GM23338 (cell line): ENCODE results near the gene NOC2L. TPM values are rescaled to one million over a fixed set of nuclear protein-coding genes. Genes with fewer than 3 reads are reported as not detected.

ENCODE experiments used
- ATAC-seq: fragments of 200-7000 bp; cut with Tn5 transposase; 3 replicates; pipeline ENCODE4 v1.9.1; 2020
- DNase-seq: peaks from one replicate; pipeline ENCODE4 v3.0.0-alpha.2; 2015; ENCODE audit warnings: low spot score
- H2AFZ ChIP-seq: fragments of 200-600 bp; sonication (generic); 2 replicates; pipeline ENCODE4 v1.8.0; 2016; ENCODE audit warnings: antibody characterized with exemption, mild to moderate bottlenecking, moderate library complexity
- H3F3A ChIP-seq: fragments of 200-600 bp; sonication (generic); replicated peaks from 2 replicates; pipeline ENCODE4 v1.8.0; 2017; ENCODE audit warnings: antibody characterized with exemption, mixed run types, low read depth
- H3K27ac ChIP-seq: fragments of 200-600 bp; sonication (generic); 2 replicates; pipeline ENCODE4 v1.6.1; 2016; ENCODE audit warnings: low read depth
- H3K27me3 ChIP-seq: fragments of 200-600 bp; sonication (generic); 2 replicates; pipeline ENCODE4 v1.8.0; 2016; ENCODE audit warnings: mild to moderate bottlenecking, mixed run types, moderate library complexity; ENCODE audit not compliant: insufficient read depth
- H3K36me3 ChIP-seq: fragments of 200-600 bp; sonication (generic); 2 replicates; pipeline ENCODE4 v1.8.0; 2016; ENCODE audit warnings: mild to moderate bottlenecking; ENCODE audit not compliant: insufficient read depth
- H3K4me1 ChIP-seq: fragments of 200-600 bp; sonication (generic); 2 replicates; pipeline ENCODE4 v1.8.0; 2016; ENCODE audit warnings: mild to moderate bottlenecking, moderate library complexity; ENCODE audit not compliant: insufficient read depth
- H3K4me2 ChIP-seq: fragments of 200-600 bp; sonication (generic); 2 replicates; pipeline ENCODE4 v1.7.1; 2017; ENCODE audit warnings: mixed run types
- H3K4me3 ChIP-seq: fragments of 200-600 bp; sonication (generic); 2 replicates; pipeline ENCODE4 v1.6.1; 2016; ENCODE audit warnings: mixed run types
- H3K79me2 ChIP-seq: fragments of 200-600 bp; sonication (generic); replicated peaks from 2 replicates; pipeline ENCODE4 v1.8.0; 2017; ENCODE audit warnings: mild to moderate bottlenecking; ENCODE audit not compliant: insufficient read depth
- H3K9me2 ChIP-seq: fragments of 200-600 bp; sonication (generic); 2 replicates; pipeline ENCODE4 v1.8.0; 2017; ENCODE audit not compliant: insufficient read depth
- H4K20me1 ChIP-seq: fragments of 200-600 bp; sonication (generic); replicated peaks from 2 replicates; pipeline ENCODE4 v1.8.0; 2017; ENCODE audit warnings: mild to moderate bottlenecking; ENCODE audit not compliant: insufficient read depth
- H3K27ac Mint-ChIP-seq: 2 replicates; pipeline ENCODE4 v1.8.0; 2020; ENCODE audit warnings: inconsistent platforms, mild to moderate bottlenecking, moderate library complexity, mixed read lengths
- H3K27me3 Mint-ChIP-seq: 3 replicates; pipeline ENCODE4 v1.8.0; 2022; ENCODE audit warnings: low read depth, mild to moderate bottlenecking, moderate library complexity, mixed read lengths, inconsistent platforms; ENCODE audit not compliant: insufficient read depth, poor library complexity
- H3K36me3 Mint-ChIP-seq: 3 replicates; pipeline ENCODE4 v1.8.0; 2021; ENCODE audit warnings: low read depth, mild to moderate bottlenecking, inconsistent platforms, moderate library complexity, mixed read lengths
- H3K4me1 Mint-ChIP-seq: 3 replicates; pipeline ENCODE4 v1.8.0; 2020; ENCODE audit warnings: mild to moderate bottlenecking, inconsistent platforms, mixed read lengths
- H3K4me3 Mint-ChIP-seq: 3 replicates; pipeline ENCODE4 v1.8.0; 2021; ENCODE audit warnings: moderate library complexity, mild to moderate bottlenecking, inconsistent platforms, mixed read lengths
- H3K9me3 Mint-ChIP-seq: 3 replicates; pipeline ENCODE4 v1.8.0; 2020; ENCODE audit warnings: moderate library complexity, mild to moderate bottlenecking, inconsistent platforms, mixed read lengths
- EZH2phosphoT487 ChIP-seq: fragments of 200-600 bp; sonication (generic); IDR thresholded peaks from one replicate; pipeline ENCODE4 v1.8.1; 2018; ENCODE audit warnings: antibody characterized with exemption; ENCODE audit not compliant: unreplicated experiment
- JUNB ChIP-seq: IDR thresholded peaks from one replicate; pipeline ENCODE4 v1.6.1; 2016; ENCODE audit warnings: antibody characterized with exemption; ENCODE audit not compliant: unreplicated experiment
- ZNF114 ChIP-seq: fragments of 250-450 bp; sonication (Bioruptor Pico); IDR thresholded peaks from 2 replicates; pipeline ENCODE4 v1.5.0; 2020; ENCODE audit warnings: mild to moderate bottlenecking, moderate library complexity
- ZNF331 ChIP-seq: fragments of 250-450 bp; sonication (Bioruptor Pico); IDR thresholded peaks from 2 replicates; pipeline ENCODE4 v1.5.0; 2020; ENCODE audit warnings: low read depth, mild to moderate bottlenecking, moderate library complexity
- polyA plus RNA-seq: library from polyadenylated mRNA; unstranded; fragments of >200 nt; fragmentation: Nextera tagmentation; extraction: Ambion mirVana; gene quantifications from 2 replicates; pipeline ENCODE4 v1.2.1, GENCODE V29; 2016
- total RNA-seq: library from RNA; depleted of rRNA; stranded (reverse); fragments of >200 nt; shearing (Covaris generic); gene quantifications from 2 replicates; pipeline ENCODE4 v1.2.3, GENCODE V29; 2014
- TF ChIP-seq, protein P1 (sequence below), 2 experiments: fragments of 200-600 bp in 1 of 2; sonication (generic) in 1 of 2; conservative IDR thresholded peaks; 2 replicates each; pipeline versions ENCODE4 v1.5.1 to v1.6.1; 2016 to 2017; ENCODE audit warnings: antibody characterized with exemption in 2 of 2, low read depth in 2 of 2, mild to moderate bottlenecking in 2 of 2, moderate library complexity in 1 of 2
- TF ChIP-seq, protein P2 (sequence below): IDR thresholded peaks from one replicate; pipeline ENCODE4 v1.6.1; 2018; ENCODE audit warnings: antibody characterized with exemption; ENCODE audit not compliant: unreplicated experiment
- TF ChIP-seq, protein P3 (sequence below): fragments of 250-450 bp; sonication (Bioruptor Pico); IDR thresholded peaks from 2 replicates; pipeline ENCODE4 v1.5.0; 2020; ENCODE audit warnings: mild to moderate bottlenecking, moderate library complexity

Gene NOC2L
- total and polyA plus RNA-seq, 2 experiments from 2014 or later: 79.3 to 125 TPM

DNA sequence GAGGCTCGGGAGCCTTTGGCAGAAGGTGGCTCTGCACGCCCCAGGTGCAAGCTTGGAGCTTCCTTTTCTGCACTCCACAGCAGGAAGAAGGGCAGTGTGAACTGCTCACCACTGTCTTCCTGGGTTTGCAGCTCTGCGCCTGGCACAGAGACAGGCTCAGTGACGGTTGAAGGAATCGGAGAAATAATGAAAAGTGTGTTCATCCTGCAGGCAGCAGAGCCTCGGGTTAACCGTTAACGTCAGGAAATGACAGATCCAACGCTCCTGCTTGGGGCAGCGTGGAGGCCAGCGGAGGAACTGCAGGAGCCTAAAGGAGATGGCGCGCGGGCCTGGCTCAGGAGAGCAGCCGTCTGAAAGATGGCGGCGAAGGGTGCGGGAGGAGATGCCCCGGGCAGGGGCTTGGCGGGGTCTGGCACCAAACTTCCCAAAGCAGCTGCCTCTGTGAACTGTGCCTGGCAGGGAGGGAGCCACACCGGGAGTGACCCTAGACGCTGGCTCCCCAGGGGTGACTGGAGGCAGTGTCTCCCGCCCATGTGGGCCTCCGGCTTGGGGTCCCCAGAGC, 46.2 kb downstream of the NOC2L start:
- peaks cover 61% of the 10 kb centered on the region for H3K27me3 ChIP-seq
- H3K4me2 ChIP-seq: no peak overlapping the region
- H3K27ac ChIP-seq: no peak overlapping the region
- DNase-seq (peak; percentile 83), ATAC-seq (peak; percentile 88)
- no peak overlapping the region for H2AFZ ChIP-seq
- H3K36me3 Mint-ChIP-seq: peaks cover 2% of the 10 kb centered on the region; the same call in 1 of the 3 replicates
- peaks cover 46% of the 10 kb centered on the region for H3K27me3 Mint-ChIP-seq
- H3K4me1 ChIP-seq: no peaks in the 10 kb centered on the region
- H3K4me1 Mint-ChIP-seq: peaks cover 11% of the 10 kb centered on the region; the same call in 2 of the 3 replicates
- H3K4me3 Mint-ChIP-seq: no peak overlapping the region; the same call in 2 of the 3 replicates
- no peak overlapping the region for H3K27ac Mint-ChIP-seq
- no peak overlapping the region for H3K4me3 ChIP-seq
- no peaks in the 10 kb centered on the region for H3K9me2 ChIP-seq
- TF ChIP-seq, protein P1, sequence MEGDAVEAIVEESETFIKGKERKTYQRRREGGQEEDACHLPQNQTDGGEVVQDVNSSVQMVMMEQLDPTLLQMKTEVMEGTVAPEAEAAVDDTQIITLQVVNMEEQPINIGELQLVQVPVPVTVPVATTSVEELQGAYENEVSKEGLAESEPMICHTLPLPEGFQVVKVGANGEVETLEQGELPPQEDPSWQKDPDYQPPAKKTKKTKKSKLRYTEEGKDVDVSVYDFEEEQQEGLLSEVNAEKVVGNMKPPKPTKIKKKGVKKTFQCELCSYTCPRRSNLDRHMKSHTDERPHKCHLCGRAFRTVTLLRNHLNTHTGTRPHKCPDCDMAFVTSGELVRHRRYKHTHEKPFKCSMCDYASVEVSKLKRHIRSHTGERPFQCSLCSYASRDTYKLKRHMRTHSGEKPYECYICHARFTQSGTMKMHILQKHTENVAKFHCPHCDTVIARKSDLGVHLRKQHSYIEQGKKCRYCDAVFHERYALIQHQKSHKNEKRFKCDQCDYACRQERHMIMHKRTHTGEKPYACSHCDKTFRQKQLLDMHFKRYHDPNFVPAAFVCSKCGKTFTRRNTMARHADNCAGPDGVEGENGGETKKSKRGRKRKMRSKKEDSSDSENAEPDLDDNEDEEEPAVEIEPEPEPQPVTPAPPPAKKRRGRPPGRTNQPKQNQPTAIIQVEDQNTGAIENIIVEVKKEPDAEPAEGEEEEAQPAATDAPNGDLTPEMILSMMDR (conservative IDR thresholded peaks at IDR 0.05; ENCODE audit: low read depth in 2 of 2): peak; percentile 29 to 46; a peak in 3 of 4 replicates
- TF ChIP-seq ZNF331: no peak
- no peaks in the 10 kb centered on the region for H3K36me3 ChIP-seq
- H3K9me3 Mint-ChIP-seq: peaks cover 4% of the 10 kb centered on the region; the same call in 2 of the 3 replicates
- no peaks in the 10 kb centered on the region for H3F3A ChIP-seq
- H4K20me1 ChIP-seq: no peaks in the 10 kb centered on the region
- no peaks in the 10 kb centered on the region for H3K79me2 ChIP-seq

- Histone ChIP-seq H3K36me3 (no peaks in the 10 kb centered on the region), H3K27me3 (peaks cover 61% of the 10 kb centered on the region), H3K4me1 (no peaks in the 10 kb centered on the region), H3K9me2 (no peaks in the 10 kb centered on the region), H3F3A (no peaks in the 10 kb centered on the region), H3K4me2 (no peak overlapping the region), H3K27ac (no peak overlapping the region), H3K79me2 (no peaks in the 10 kb centered on the region), H4K20me1 (no peaks in the 10 kb centered on the region), H2AFZ (no peak overlapping the region), H3K4me3 (no peak overlapping the region)
- ATAC-seq: no peak
- Mint-ChIP-seq H3K27ac (no peak overlapping the region), H3K27me3 (peaks cover 44% of the 10 kb centered on the region), H3K36me3 (peaks cover 2% of the 10 kb centered on the region; the same call in 1 of the 3 replicates), H3K9me3 (peaks cover 4% of the 10 kb centered on the region; the same call in 2 of the 3 replicates), H3K4me3 (no peak overlapping the region; the same call in 2 of the 3 replicates), H3K4me1 (peaks cover 8% of the 10 kb centered on the region; the same call in 2 of the 3 replicates)
- DNase-seq: no peak
- TF ChIP-seq ZNF331: no peak
- TF ChIP-seq EZH2phosphoT487: no peak
- TF ChIP-seq, protein P2, sequence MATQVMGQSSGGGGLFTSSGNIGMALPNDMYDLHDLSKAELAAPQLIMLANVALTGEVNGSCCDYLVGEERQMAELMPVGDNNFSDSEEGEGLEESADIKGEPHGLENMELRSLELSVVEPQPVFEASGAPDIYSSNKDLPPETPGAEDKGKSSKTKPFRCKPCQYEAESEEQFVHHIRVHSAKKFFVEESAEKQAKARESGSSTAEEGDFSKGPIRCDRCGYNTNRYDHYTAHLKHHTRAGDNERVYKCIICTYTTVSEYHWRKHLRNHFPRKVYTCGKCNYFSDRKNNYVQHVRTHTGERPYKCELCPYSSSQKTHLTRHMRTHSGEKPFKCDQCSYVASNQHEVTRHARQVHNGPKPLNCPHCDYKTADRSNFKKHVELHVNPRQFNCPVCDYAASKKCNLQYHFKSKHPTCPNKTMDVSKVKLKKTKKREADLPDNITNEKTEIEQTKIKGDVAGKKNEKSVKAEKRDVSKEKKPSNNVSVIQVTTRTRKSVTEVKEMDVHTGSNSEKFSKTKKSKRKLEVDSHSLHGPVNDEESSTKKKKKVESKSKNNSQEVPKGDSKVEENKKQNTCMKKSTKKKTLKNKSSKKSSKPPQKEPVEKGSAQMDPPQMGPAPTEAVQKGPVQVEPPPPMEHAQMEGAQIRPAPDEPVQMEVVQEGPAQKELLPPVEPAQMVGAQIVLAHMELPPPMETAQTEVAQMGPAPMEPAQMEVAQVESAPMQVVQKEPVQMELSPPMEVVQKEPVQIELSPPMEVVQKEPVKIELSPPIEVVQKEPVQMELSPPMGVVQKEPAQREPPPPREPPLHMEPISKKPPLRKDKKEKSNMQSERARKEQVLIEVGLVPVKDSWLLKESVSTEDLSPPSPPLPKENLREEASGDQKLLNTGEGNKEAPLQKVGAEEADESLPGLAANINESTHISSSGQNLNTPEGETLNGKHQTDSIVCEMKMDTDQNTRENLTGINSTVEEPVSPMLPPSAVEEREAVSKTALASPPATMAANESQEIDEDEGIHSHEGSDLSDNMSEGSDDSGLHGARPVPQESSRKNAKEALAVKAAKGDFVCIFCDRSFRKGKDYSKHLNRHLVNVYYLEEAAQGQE: no peak
- TF ChIP-seq JUNB: no peak
- TF ChIP-seq, protein P3, sequence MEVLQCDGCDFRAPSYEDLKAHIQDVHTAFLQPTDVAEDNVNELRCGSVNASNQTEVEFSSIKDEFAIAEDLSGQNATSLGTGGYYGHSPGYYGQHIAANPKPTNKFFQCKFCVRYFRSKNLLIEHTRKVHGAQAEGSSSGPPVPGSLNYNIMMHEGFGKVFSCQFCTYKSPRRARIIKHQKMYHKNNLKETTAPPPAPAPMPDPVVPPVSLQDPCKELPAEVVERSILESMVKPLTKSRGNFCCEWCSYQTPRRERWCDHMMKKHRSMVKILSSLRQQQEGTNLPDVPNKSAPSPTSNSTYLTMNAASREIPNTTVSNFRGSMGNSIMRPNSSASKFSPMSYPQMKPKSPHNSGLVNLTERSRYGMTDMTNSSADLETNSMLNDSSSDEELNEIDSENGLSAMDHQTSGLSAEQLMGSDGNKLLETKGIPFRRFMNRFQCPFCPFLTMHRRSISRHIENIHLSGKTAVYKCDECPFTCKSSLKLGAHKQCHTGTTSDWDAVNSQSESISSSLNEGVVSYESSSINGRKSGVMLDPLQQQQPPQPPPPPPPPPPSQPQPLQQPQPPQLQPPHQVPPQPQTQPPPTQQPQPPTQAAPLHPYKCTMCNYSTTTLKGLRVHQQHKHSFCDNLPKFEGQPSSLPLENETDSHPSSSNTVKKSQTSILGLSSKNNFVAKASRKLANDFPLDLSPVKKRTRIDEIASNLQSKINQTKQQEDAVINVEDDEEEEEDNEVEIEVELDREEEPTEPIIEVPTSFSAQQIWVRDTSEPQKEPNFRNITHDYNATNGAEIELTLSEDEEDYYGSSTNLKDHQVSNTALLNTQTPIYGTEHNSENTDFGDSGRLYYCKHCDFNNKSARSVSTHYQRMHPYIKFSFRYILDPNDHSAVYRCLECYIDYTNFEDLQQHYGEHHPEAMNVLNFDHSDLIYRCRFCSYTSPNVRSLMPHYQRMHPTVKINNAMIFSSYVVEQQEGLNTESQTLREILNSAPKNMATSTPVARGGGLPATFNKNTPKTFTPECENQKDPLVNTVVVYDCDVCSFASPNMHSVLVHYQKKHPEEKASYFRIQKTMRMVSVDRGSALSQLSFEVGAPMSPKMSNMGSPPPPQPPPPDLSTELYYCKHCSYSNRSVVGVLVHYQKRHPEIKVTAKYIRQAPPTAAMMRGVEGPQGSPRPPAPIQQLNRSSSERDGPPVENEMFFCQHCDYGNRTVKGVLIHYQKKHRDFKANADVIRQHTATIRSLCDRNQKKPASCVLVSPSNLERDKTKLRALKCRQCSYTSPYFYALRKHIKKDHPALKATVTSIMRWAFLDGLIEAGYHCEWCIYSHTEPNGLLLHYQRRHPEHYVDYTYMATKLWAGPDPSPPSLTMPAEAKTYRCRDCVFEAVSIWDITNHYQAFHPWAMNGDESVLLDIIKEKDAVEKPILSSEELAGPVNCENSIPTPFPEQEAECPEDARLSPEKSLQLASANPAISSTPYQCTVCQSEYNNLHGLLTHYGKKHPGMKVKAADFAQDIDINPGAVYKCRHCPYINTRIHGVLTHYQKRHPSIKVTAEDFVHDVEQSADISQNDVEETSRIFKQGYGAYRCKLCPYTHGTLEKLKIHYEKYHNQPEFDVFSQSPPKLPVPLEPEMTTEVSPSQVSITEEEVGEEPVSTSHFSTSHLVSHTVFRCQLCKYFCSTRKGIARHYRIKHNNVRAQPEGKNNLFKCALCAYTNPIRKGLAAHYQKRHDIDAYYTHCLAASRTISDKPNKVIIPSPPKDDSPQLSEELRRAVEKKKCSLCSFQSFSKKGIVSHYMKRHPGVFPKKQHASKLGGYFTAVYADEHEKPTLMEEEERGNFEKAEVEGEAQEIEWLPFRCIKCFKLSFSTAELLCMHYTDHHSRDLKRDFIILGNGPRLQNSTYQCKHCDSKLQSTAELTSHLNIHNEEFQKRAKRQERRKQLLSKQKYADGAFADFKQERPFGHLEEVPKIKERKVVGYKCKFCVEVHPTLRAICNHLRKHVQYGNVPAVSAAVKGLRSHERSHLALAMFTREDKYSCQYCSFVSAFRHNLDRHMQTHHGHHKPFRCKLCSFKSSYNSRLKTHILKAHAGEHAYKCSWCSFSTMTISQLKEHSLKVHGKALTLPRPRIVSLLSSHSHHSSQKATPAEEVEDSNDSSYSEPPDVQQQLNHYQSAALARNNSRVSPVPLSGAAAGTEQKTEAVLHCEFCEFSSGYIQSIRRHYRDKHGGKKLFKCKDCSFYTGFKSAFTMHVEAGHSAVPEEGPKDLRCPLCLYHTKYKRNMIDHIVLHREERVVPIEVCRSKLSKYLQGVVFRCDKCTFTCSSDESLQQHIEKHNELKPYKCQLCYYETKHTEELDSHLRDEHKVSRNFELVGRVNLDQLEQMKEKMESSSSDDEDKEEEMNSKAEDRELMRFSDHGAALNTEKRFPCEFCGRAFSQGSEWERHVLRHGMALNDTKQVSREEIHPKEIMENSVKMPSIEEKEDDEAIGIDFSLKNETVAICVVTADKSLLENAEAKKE (CRISPR knock-in tag): no peak
- no peak for TF ChIP-seq ZNF114 (CRISPR knock-in tag)
Observed at GRCh38 chr1:911875-912739, 46.9 kb downstream of the NOC2L start.
